Measurements from ENCODE around the gene PRAMEF5.
"Not testable (repeated sequence)": the region's sequence is repeated elsewhere in the genome, so short reads cannot be mapped to it uniquely, and the experiment has no call there.

Gene PRAMEF5

GRCh38 chr1:13230601-13231000 is 23.4 kb upstream of the PRAMEF5 start:
- not testable (repeated sequence) for H3K9me3 ChIP-seq (ENCODE audit: control insufficient read depth in 2 of 2, low read length in 2 of 2); H3K36me3 ChIP-seq (ENCODE audit: control insufficient read depth in 2 of 2, insufficient read depth in 2 of 2, low read length in 2 of 2); H3K27me3 ChIP-seq (ENCODE audit: control insufficient read depth in 2 of 2, insufficient read depth in 2 of 2, low read length in 2 of 2); H3K9ac ChIP-seq (ENCODE audit: low read depth in 1 of 2, low read length in 2 of 2); H3K27ac ChIP-seq (ENCODE audit: low read depth in 2 of 2, low read length in 2 of 2); H3K4me1 ChIP-seq (ENCODE audit: control insufficient read depth in 2 of 2, insufficient read depth in 2 of 2, low read length in 2 of 2); H3K4me3 ChIP-seq (ENCODE audit: low read length in 2 of 2)

- not testable (repeated sequence) for H3K36me3 ChIP-seq (ENCODE audit: control insufficient read depth in 2 of 2, insufficient read depth in 2 of 2, low read length in 2 of 2); H3K9ac ChIP-seq (ENCODE audit: low read depth in 1 of 2, low read length in 2 of 2); H3K9me3 ChIP-seq (ENCODE audit: control insufficient read depth in 2 of 2, low read length in 2 of 2); H3K4me3 ChIP-seq (ENCODE audit: low read length in 2 of 2); H3K27ac ChIP-seq (ENCODE audit: low read depth in 2 of 2, low read length in 2 of 2); H3K27me3 ChIP-seq (ENCODE audit: control insufficient read depth in 2 of 2, insufficient read depth in 2 of 2, low read length in 2 of 2); H3K4me1 ChIP-seq (ENCODE audit: control insufficient read depth in 2 of 2, insufficient read depth in 2 of 2, low read length in 2 of 2)
Measured at GRCh38 chr1:13231061-13231750, 22.8 kb upstream of the PRAMEF5 start.

GRCh38 chr1:13232056-13232455 is 21.9 kb upstream of the PRAMEF5 start:
- H3K9ac ChIP-seq (ENCODE audit: low read depth in 1 of 2, low read length in 2 of 2); H3K4me1 ChIP-seq (ENCODE audit: control insufficient read depth in 2 of 2, insufficient read depth in 2 of 2, low read length in 2 of 2); H3K36me3 ChIP-seq (ENCODE audit: control insufficient read depth in 2 of 2, insufficient read depth in 2 of 2, low read length in 2 of 2); H3K4me3 ChIP-seq (ENCODE audit: low read length in 2 of 2); H3K27me3 ChIP-seq (ENCODE audit: control insufficient read depth in 2 of 2, insufficient read depth in 2 of 2, low read length in 2 of 2); H3K27ac ChIP-seq (ENCODE audit: low read depth in 2 of 2, low read length in 2 of 2); H3K9me3 ChIP-seq (ENCODE audit: control insufficient read depth in 2 of 2, low read length in 2 of 2): not testable (repeated sequence)

GRCh38 chr1:13234057-13234456 is 19.9 kb upstream of the PRAMEF5 start:
- not testable (repeated sequence) for H3K27ac ChIP-seq (ENCODE audit: low read depth in 2 of 2, low read length in 2 of 2); H3K36me3 ChIP-seq (ENCODE audit: control insufficient read depth in 2 of 2, insufficient read depth in 2 of 2, low read length in 2 of 2); H3K4me1 ChIP-seq (ENCODE audit: control insufficient read depth in 2 of 2, insufficient read depth in 2 of 2, low read length in 2 of 2); H3K27me3 ChIP-seq (ENCODE audit: control insufficient read depth in 2 of 2, insufficient read depth in 2 of 2, low read length in 2 of 2); H3K9me3 ChIP-seq (ENCODE audit: control insufficient read depth in 2 of 2, low read length in 2 of 2); H3K4me3 ChIP-seq (ENCODE audit: low read length in 2 of 2); H3K9ac ChIP-seq (ENCODE audit: low read depth in 1 of 2, low read length in 2 of 2)

- not testable (repeated sequence) for H3K4me3 ChIP-seq (ENCODE audit: low read length in 2 of 2); H3K36me3 ChIP-seq (ENCODE audit: control insufficient read depth in 2 of 2, insufficient read depth in 2 of 2, low read length in 2 of 2); H3K27me3 ChIP-seq (ENCODE audit: control insufficient read depth in 2 of 2, insufficient read depth in 2 of 2, low read length in 2 of 2); H3K9me3 ChIP-seq (ENCODE audit: control insufficient read depth in 2 of 2, low read length in 2 of 2); H3K9ac ChIP-seq (ENCODE audit: low read depth in 1 of 2, low read length in 2 of 2); H3K27ac ChIP-seq (ENCODE audit: low read depth in 2 of 2, low read length in 2 of 2); H3K4me1 ChIP-seq (ENCODE audit: control insufficient read depth in 2 of 2, insufficient read depth in 2 of 2, low read length in 2 of 2)
Measured at GRCh38 chr1:13237572-13237971, 16.4 kb upstream of the PRAMEF5 start.

GRCh38 chr1:13239633-13240032 is 14.4 kb upstream of the PRAMEF5 start:
- H3K27me3 ChIP-seq (ENCODE audit: control insufficient read depth in 2 of 2, insufficient read depth in 2 of 2, low read length in 2 of 2); H3K4me3 ChIP-seq (ENCODE audit: low read length in 2 of 2); H3K27ac ChIP-seq (ENCODE audit: low read depth in 2 of 2, low read length in 2 of 2); H3K9me3 ChIP-seq (ENCODE audit: control insufficient read depth in 2 of 2, low read length in 2 of 2); H3K4me1 ChIP-seq (ENCODE audit: control insufficient read depth in 2 of 2, insufficient read depth in 2 of 2, low read length in 2 of 2); H3K36me3 ChIP-seq (ENCODE audit: control insufficient read depth in 2 of 2, insufficient read depth in 2 of 2, low read length in 2 of 2); H3K9ac ChIP-seq (ENCODE audit: low read depth in 1 of 2, low read length in 2 of 2): not testable (repeated sequence)

GRCh38 chr1:13243536-13244263 is 10.3 kb upstream of the PRAMEF5 start:
- not testable (repeated sequence) for H3K4me1 ChIP-seq (ENCODE audit: control insufficient read depth in 2 of 2, insufficient read depth in 2 of 2, low read length in 2 of 2); H3K9me3 ChIP-seq (ENCODE audit: control insufficient read depth in 2 of 2, low read length in 2 of 2); H3K36me3 ChIP-seq (ENCODE audit: control insufficient read depth in 2 of 2, insufficient read depth in 2 of 2, low read length in 2 of 2); H3K4me3 ChIP-seq (ENCODE audit: low read length in 2 of 2); H3K27ac ChIP-seq (ENCODE audit: low read depth in 2 of 2, low read length in 2 of 2); H3K27me3 ChIP-seq (ENCODE audit: control insufficient read depth in 2 of 2, insufficient read depth in 2 of 2, low read length in 2 of 2); H3K9ac ChIP-seq (ENCODE audit: low read depth in 1 of 2, low read length in 2 of 2)

GRCh38 chr1:13245841-13246553 is 8.0 kb upstream of the PRAMEF5 start:
- H3K4me1 ChIP-seq (ENCODE audit: control insufficient read depth in 2 of 2, insufficient read depth in 2 of 2, low read length in 2 of 2); H3K27me3 ChIP-seq (ENCODE audit: control insufficient read depth in 2 of 2, insufficient read depth in 2 of 2, low read length in 2 of 2); H3K9me3 ChIP-seq (ENCODE audit: control insufficient read depth in 2 of 2, low read length in 2 of 2); H3K36me3 ChIP-seq (ENCODE audit: control insufficient read depth in 2 of 2, insufficient read depth in 2 of 2, low read length in 2 of 2); H3K4me3 ChIP-seq (ENCODE audit: low read length in 2 of 2); H3K9ac ChIP-seq (ENCODE audit: low read depth in 1 of 2, low read length in 2 of 2); H3K27ac ChIP-seq (ENCODE audit: low read depth in 2 of 2, low read length in 2 of 2): not testable (repeated sequence)

- not testable (repeated sequence) for H3K27me3 ChIP-seq (ENCODE audit: control insufficient read depth in 2 of 2, insufficient read depth in 2 of 2, low read length in 2 of 2); H3K36me3 ChIP-seq (ENCODE audit: control insufficient read depth in 2 of 2, insufficient read depth in 2 of 2, low read length in 2 of 2); H3K4me3 ChIP-seq (ENCODE audit: low read length in 2 of 2); H3K4me1 ChIP-seq (ENCODE audit: control insufficient read depth in 2 of 2, insufficient read depth in 2 of 2, low read length in 2 of 2); H3K9ac ChIP-seq (ENCODE audit: low read depth in 1 of 2, low read length in 2 of 2); H3K27ac ChIP-seq (ENCODE audit: low read depth in 2 of 2, low read length in 2 of 2); H3K9me3 ChIP-seq (ENCODE audit: control insufficient read depth in 2 of 2, low read length in 2 of 2)
Measured at GRCh38 chr1:13246554-13246871, 7.5 kb upstream of the PRAMEF5 start.

GRCh38 chr1:13247122-13247521 is 6.9 kb upstream of the PRAMEF5 start:
- H3K27me3 ChIP-seq (ENCODE audit: control insufficient read depth in 2 of 2, insufficient read depth in 2 of 2, low read length in 2 of 2); H3K4me3 ChIP-seq (ENCODE audit: low read length in 2 of 2); H3K36me3 ChIP-seq (ENCODE audit: control insufficient read depth in 2 of 2, insufficient read depth in 2 of 2, low read length in 2 of 2); H3K9ac ChIP-seq (ENCODE audit: low read depth in 1 of 2, low read length in 2 of 2); H3K27ac ChIP-seq (ENCODE audit: low read depth in 2 of 2, low read length in 2 of 2); H3K9me3 ChIP-seq (ENCODE audit: control insufficient read depth in 2 of 2, low read length in 2 of 2); H3K4me1 ChIP-seq (ENCODE audit: control insufficient read depth in 2 of 2, insufficient read depth in 2 of 2, low read length in 2 of 2): not testable (repeated sequence)

All from mucosa of rectum (tissue), 2 donors.